HG02678 (cell line): ENCODE results near the gene DNER.
"Not testable (repeated sequence)": the region's sequence is repeated elsewhere in the genome, so short reads cannot be mapped to it uniquely, and the experiment has no call there.

Experiments used
- ATAC-seq: cut with Tn5 transposase; IDR thresholded peaks from one replicate; pipeline ENCODE4 v1.9.1; 2021; ENCODE audit warnings: mild to moderate bottlenecking, moderate library complexity; ENCODE audit not compliant: unreplicated experiment

Gene DNER

DNA sequence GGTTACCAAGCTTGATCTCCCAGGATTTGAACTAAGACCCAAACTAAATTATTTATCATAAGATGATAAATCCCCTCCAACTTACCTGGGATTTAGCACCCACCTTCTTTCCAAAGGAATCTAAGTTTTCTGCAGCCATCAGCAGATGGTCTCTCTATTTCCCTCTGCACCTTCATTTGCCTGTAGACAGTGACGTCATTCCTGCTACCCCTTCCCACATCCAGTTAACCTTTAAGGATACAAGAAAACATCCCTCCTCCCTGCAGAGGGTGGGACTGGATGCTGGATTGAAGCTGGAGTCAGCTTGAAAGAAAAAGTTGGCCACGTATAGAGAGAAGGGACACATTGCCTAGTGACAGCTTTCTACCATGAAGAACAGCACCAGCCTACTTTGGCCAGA is 3.7 kb upstream of the DNER start:
- no peak for ATAC-seq

- ATAC-seq, result no peak
These were observed 1.6 kb upstream of the DNER start for GRCh38 chr2:229715895-229716507.

GRCh38 chr2:229714736-229715541 is 584 bp upstream of the DNER start:
- peak; percentile 34 for ATAC-seq

DNA sequence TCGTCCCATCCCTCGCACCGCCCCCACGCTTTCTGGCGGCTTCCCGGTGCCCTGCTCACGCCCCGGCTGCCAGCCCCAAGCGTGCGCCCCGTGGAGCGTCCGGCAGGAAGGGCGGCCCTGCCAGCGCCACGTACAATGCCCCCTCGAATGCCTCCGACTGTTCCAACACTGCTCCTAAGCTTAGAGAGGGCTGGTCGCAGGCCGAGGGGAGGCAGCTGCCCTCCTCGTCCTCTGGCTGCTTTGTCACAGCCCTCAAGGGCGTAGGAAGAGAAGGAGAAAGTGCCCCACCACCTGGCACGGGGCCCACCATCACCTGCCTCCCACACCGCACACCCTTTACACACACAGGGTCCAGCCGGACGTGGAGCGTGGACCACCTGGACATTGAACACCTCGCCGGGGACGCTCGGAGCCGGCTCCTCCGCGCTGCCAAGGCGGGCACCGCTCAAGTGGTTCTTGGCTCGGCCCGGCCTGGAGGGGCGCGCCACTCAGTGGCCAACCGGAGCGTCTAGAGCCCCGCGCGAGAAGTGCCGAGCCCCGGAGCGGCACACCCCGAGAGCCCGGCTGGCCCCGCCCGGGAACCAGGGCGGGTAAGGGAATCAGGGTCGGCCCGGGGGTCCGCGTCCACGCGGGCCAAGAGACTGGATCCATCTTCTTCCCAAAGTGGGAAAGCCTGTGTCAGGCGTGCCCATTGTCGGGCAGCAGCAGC is 830 bp downstream of the DNER start:
- ATAC-seq, result peak; percentile 25

- ATAC-seq, result no peak
These were observed 2.2 kb downstream of the DNER start for GRCh38 chr2:229712136-229712535.

DNA sequence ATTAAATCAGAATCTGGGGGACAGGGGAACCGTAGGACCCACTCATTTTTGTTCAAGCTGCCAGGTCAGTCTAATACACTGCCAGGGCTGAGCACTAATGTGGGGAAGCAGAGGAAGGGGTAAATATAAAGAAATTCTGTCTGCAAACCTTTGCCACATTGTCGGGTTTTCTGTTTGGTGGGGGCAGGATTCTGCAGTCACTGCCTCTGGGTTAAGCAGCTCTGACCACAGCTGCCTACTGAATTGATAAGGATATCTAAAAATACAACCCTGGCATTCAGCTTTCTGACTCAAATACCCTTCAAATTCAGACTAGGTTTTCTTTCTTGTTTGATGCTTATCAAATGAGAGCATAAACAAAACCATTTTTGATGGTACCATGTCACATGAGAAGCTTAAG is 6.0 kb downstream of the DNER start:
- no peak for ATAC-seq

GRCh38 chr2:229703909-229704630 is 10.3 kb downstream of the DNER start:
- ATAC-seq, result no peak

DNA sequence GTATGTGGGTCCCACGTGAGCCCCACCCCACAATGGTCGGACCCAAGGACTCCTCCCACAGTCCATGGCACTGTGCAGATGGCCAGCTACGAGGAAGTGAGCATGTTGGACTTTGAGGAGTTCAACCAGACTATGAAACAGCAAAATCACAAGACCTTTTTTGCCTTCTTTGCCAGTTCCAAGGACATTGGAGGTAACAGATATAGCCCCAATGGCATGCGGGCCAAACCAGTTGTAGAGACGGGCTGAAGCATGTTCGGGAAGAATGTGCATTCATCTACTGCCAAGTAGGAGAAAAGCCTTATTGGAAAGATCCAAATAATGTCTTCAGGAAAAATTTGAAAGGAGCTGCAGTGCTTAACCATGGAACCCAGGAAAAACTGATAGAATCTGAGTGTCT is 12.6 kb downstream of the DNER start:
- no peak for ATAC-seq

DNA sequence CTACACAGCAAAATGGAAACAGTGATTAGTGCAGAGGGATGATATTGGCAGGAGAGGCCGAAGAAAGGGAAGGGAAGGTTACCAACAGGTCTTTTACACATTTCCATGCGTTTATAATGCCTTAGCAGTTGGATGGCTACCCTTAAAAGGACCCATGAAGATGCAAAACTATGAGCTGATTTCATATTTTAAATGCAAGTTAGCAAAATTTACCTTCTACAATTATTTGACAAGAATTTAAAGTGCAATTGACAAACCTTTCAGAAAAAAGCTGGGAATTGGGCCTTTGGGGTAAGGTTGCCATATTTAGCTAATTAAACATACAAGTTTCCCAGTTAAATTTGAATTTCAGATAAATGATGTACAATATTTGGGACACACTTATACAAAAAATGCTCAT is 13.3 kb downstream of the DNER start:
- ATAC-seq, result no peak

GRCh38 chr2:229695961-229696360 is 18.4 kb downstream of the DNER start:
- no peak for ATAC-seq

GRCh38 chr2:229693845-229694244 is 20.5 kb downstream of the DNER start:
- ATAC-seq, result not testable (repeated sequence)

DNA sequence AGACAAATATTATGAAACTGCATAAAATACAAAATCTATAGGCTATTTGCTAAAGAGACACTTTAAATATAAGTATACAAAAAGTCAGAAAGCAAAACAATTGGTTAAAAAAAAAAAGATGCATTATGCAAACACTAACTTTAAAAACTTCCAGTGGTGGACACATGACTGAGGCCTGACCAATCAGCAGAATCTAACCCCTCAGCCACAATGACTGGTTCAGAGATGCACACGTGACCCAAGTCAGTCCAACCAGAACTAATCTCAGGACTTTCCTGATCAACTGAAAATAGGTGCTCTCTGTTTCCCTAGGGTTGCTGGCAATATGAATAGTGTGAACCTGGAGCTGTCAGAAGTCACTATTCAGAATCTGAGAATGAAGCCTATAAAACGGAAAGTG is 22.7 kb downstream of the DNER start:
- ATAC-seq, result no peak

GRCh38 chr2:229689307-229689839 is 25.0 kb downstream of the DNER start:
- no peak for ATAC-seq

DNA sequence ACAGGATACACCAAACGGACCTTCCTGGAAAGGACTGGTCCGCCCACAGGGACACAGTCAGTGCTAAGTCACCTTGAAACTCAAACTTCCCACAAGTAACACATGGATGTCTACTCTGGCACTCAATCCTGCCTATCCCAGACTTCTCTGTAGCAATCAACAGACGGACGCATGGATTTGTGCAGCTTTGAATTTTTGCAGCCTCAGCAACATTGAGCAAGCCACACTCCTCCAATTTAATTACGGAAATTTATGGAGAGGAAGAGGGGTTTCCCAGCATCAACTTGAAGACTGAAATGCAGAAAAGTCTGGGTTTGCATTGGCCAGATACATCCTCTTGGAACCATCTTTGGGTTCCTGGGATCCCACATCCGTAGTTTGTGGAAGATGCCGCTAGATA is 26.2 kb downstream of the DNER start:
- ATAC-seq, result no peak

DNA sequence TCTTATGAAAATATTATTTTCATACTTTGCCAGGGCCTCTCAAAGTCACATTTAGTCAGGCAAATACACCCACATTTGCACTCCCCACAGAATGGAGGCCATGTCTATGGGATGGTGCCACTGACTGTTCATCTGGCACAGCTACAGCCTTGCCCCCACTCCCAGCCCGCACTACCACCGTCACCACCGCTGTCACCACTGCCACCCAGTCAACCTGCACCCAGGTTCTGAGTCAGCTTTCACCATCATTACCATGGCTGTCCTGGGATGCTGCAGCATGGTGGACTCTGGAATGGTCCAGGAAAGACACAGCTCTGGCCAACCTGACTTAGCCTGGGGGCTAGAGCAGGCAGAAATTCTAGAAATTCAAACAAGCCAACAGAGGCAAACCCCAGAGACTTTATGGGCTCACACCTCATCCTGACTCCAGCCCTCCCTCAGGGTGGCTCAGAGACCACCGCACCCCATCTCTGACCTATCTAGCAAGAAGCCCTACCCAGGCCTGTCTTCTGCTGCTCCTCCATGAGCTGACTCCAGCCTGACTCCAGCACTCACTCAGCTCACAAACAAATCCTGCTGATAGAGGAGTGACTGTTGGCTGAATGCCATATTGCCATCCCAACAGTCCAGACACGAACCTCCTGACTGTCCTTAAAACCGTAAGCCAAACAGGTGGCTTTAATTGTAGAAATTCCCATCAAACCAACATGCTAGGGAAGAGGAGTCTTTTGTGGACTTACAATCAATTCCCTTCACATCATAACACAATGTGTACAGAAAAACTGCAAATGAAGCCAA is 28.0 kb downstream of the DNER start:
- no peak for ATAC-seq

- no peak for ATAC-seq
These were observed 29.3 kb downstream of the DNER start for GRCh38 chr2:229684942-229685562.

- ATAC-seq, result no peak
These were observed 34.8 kb downstream of the DNER start for GRCh38 chr2:229679393-229680125.

DNA sequence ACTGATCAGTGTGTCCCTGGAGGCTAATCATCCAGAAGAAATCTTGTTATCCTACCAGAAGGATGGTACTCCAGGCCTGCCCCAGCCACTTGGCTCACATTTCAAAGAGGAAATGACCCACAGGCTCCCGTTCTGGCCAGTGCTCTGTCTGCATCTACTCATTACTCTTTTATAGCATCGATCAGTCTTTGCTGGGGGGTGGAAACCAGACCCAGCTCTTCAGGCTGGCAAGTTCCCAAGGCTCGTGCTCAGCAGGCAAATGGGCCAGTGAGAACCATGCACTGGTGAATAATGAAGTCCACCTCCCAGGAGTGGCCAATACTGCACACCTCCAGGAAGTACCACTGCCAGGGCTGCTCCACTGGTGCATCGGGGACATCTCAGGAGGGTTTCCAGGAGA is 38.8 kb downstream of the DNER start:
- no peak for ATAC-seq

- no peak for ATAC-seq
These were observed 39.4 kb downstream of the DNER start for GRCh38 chr2:229674830-229675530.
